Ovary (tissue), 3 donors: ENCODE data around the gene TCF7.

Source experiments
- EP300 ChIP-seq: sonication (generic); formaldehyde crosslinking; IDR thresholded peaks from one replicate; pipeline ENCODE4 v1.6.1; 2017; ENCODE audit warnings: antibody characterized with exemption
- TF ChIP-seq, protein P1 (sequence below), 3 donors: fragments of 450-650 bp in 2 of 3; fragments of 200-600 bp in 1 of 3; IDR thresholded peaks; one replicate each; pipeline versions ENCODE4 v1.5.1 to v1.8.0; 2016 to 2022; ENCODE audit warnings: antibody characterized with exemption in 3 of 3, mild to moderate bottlenecking in 1 of 3
- donor health status: DM: no; HTN: no; CAD: no.

- TF ChIP-seq, protein P1, sequence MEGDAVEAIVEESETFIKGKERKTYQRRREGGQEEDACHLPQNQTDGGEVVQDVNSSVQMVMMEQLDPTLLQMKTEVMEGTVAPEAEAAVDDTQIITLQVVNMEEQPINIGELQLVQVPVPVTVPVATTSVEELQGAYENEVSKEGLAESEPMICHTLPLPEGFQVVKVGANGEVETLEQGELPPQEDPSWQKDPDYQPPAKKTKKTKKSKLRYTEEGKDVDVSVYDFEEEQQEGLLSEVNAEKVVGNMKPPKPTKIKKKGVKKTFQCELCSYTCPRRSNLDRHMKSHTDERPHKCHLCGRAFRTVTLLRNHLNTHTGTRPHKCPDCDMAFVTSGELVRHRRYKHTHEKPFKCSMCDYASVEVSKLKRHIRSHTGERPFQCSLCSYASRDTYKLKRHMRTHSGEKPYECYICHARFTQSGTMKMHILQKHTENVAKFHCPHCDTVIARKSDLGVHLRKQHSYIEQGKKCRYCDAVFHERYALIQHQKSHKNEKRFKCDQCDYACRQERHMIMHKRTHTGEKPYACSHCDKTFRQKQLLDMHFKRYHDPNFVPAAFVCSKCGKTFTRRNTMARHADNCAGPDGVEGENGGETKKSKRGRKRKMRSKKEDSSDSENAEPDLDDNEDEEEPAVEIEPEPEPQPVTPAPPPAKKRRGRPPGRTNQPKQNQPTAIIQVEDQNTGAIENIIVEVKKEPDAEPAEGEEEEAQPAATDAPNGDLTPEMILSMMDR (IDR thresholded peaks at IDR 0.05), result no peak
- no peak for TF ChIP-seq EP300
Observed at GRCh38 chr5:134174841-134175839, 60.7 kb downstream of the TCF7 start.
